ENCODE results near the gene SCN3A.

SCN3A gene

GRCh38 chr2:165113414-165113813 is 90.4 kb downstream of the SCN3A start:
- Histone ChIP-seq H3K9ac (no peak overlapping the region), H2AFZ (no peak overlapping the region), H3K9me3 (ENCODE audit: control insufficient read depth, low read length) (no peaks in the 10 kb centered on the region), H3K27me3 (ENCODE audit: control insufficient read depth, insufficient read depth, low read length) (no peaks in the 10 kb centered on the region), H3K79me2 (no peaks in the 10 kb centered on the region), H3K4me3 (ENCODE audit: low read depth, low read length) (no peak overlapping the region), H3K36me3 (ENCODE audit: control insufficient read depth, insufficient read depth, low read length) (no peaks in the 10 kb centered on the region), H3K27ac (no peak overlapping the region), H3K4me1 (no peaks in the 10 kb centered on the region), H3K4me2 (ENCODE audit: low read length) (no peak overlapping the region)
- TF ChIP-seq CTCF (IDR thresholded peaks at IDR 0.05), result no peak

GRCh38 chr2:165112789-165113188 is 91.1 kb downstream of the SCN3A start:
- no peak for TF ChIP-seq CTCF (IDR thresholded peaks at IDR 0.05)
- Histone ChIP-seq H3K9ac (no peak overlapping the region), H3K36me3 (ENCODE audit: control insufficient read depth, insufficient read depth, low read length) (no peaks in the 10 kb centered on the region), H3K9me3 (ENCODE audit: control insufficient read depth, low read length) (no peaks in the 10 kb centered on the region), H3K4me2 (ENCODE audit: low read length) (no peak overlapping the region), H3K79me2 (no peaks in the 10 kb centered on the region), H3K27ac (no peak overlapping the region), H2AFZ (no peak overlapping the region), H3K27me3 (ENCODE audit: control insufficient read depth, insufficient read depth, low read length) (no peaks in the 10 kb centered on the region), H3K4me3 (ENCODE audit: low read depth, low read length) (no peak overlapping the region), H3K4me1 (no peaks in the 10 kb centered on the region)

GRCh38 chr2:165112133-165112573 is 91.7 kb downstream of the SCN3A start:
- Histone ChIP-seq H2AFZ (no peak overlapping the region), H3K4me1 (no peaks in the 10 kb centered on the region), H3K9me3 (ENCODE audit: control insufficient read depth, low read length) (no peaks in the 10 kb centered on the region), H3K4me2 (ENCODE audit: low read length) (no peak overlapping the region), H3K36me3 (ENCODE audit: control insufficient read depth, insufficient read depth, low read length) (no peaks in the 10 kb centered on the region), H3K4me3 (ENCODE audit: low read depth, low read length) (no peak overlapping the region), H3K79me2 (no peaks in the 10 kb centered on the region), H3K27ac (no peak overlapping the region), H3K27me3 (ENCODE audit: control insufficient read depth, insufficient read depth, low read length) (no peaks in the 10 kb centered on the region), H3K9ac (no peak overlapping the region)
- TF ChIP-seq CTCF (IDR thresholded peaks at IDR 0.05), result no peak

DNA sequence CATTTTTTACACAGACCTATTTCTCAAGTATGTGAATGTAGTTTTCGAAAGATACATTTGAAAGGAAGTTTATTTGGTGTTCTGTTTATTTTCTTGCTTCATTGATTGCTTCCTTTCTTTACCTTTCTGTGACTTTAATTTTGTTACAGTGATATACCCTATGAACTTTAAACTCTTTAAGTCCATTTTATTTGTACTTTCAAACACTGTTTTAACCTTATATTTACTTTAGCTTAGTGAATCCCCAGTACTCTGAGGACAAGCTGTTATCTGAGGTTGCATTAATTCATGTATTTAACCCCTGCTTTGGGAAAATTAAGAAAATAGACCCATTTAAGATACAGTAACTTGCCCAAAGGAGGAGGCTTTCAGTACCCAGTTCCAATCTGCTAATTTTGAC is 93.5 kb downstream of the SCN3A start:
- Histone ChIP-seq H3K9ac (no peak overlapping the region), H3K4me2 (ENCODE audit: low read length) (no peak overlapping the region), H3K27me3 (ENCODE audit: control insufficient read depth, insufficient read depth, low read length) (no peaks in the 10 kb centered on the region), H3K36me3 (ENCODE audit: control insufficient read depth, insufficient read depth, low read length) (no peaks in the 10 kb centered on the region), H3K4me1 (no peaks in the 10 kb centered on the region), H3K27ac (no peak overlapping the region), H3K9me3 (ENCODE audit: control insufficient read depth, low read length) (no peaks in the 10 kb centered on the region), H3K79me2 (no peaks in the 10 kb centered on the region), H2AFZ (no peak overlapping the region), H3K4me3 (ENCODE audit: low read depth, low read length) (no peak overlapping the region)
- no peak for TF ChIP-seq CTCF (IDR thresholded peaks at IDR 0.05)

DNA sequence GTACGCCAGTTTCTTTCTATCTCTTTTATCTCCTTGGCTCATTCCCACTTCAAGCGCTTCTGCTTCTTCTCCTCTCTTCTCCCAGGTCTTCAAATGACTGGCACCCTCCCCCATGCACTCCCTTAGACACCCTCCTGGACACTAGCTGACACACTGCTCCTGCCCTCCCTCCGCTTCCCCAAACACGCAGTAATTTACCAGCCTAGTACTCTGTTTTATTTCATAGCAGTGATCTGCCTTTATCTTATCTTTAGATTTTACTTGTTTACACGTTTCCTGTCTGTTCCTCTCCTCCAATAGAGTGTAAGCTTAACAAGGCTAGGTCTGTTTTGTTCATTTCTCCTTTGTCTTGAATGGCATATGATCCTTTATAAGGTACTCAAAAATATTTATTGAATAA is 93.9 kb downstream of the SCN3A start:
- no peak overlapping the region for H3K4me2 ChIP-seq (ENCODE audit: low read length)
- no peak overlapping the region for H3K27ac ChIP-seq
- H3K9me3 ChIP-seq (ENCODE audit: control insufficient read depth, low read length), result no peaks in the 10 kb centered on the region
- no peaks in the 10 kb centered on the region for H3K27me3 ChIP-seq (ENCODE audit: control insufficient read depth, insufficient read depth, low read length)
- H3K4me3 ChIP-seq (ENCODE audit: low read depth, low read length), result no peak overlapping the region
- H3K36me3 ChIP-seq (ENCODE audit: control insufficient read depth, insufficient read depth, low read length), result no peaks in the 10 kb centered on the region
- no peaks in the 10 kb centered on the region for H3K4me1 ChIP-seq
- no peak for TF ChIP-seq CTCF (IDR thresholded peaks at IDR 0.05)
- H3K79me2 ChIP-seq, result no peaks in the 10 kb centered on the region
- H3K9ac ChIP-seq, result no peak overlapping the region
- H2AFZ ChIP-seq, result no peak overlapping the region
